Skeletal muscle tissue (tissue), 4 donors: ENCODE results near the gene RPTOR. TPM values are rescaled to one million over a fixed set of nuclear protein-coding genes. Genes with fewer than 3 reads are reported as not detected.

Source experiments
- H3K27ac ChIP-seq: one replicate; pipeline ENCODE4 v1.7.0; 2013; ENCODE audit warnings: mild to moderate bottlenecking, low read depth, low read length, inconsistent platforms
- H3K27me3 ChIP-seq, 3 donors: one replicate each; pipeline ENCODE4 v1.7.0; 2013; ENCODE audit warnings: low read length in 3 of 3; ENCODE audit not compliant: control insufficient read depth in 3 of 3, insufficient read depth in 3 of 3
- H3K36me3 ChIP-seq, 3 donors: one replicate each; pipeline ENCODE4 v1.7.0; 2013; ENCODE audit warnings: low read length in 3 of 3; ENCODE audit not compliant: control insufficient read depth in 3 of 3, insufficient read depth in 3 of 3
- H3K4me1 ChIP-seq, 3 donors: one replicate each; pipeline ENCODE4 v1.7.0; 2013; ENCODE audit warnings: low read length in 3 of 3, mild to moderate bottlenecking in 3 of 3; ENCODE audit not compliant: control insufficient read depth in 3 of 3, insufficient read depth in 3 of 3
- H3K4me3 ChIP-seq, 3 donors: one replicate each; pipeline ENCODE4 v1.7.0; 2013; ENCODE audit warnings: low read length in 3 of 3
- H3K9ac ChIP-seq, 3 donors: one replicate each; pipeline ENCODE4 v1.7.0; 2013; ENCODE audit warnings: low read length in 3 of 3, mild to moderate bottlenecking in 3 of 3, moderate library complexity in 2 of 3, low read depth in 1 of 3
- H3K9me3 ChIP-seq, 3 donors: one replicate each; pipeline ENCODE4 v1.7.0; 2013; ENCODE audit warnings: low read length in 3 of 3; ENCODE audit not compliant: control insufficient read depth in 3 of 3
- total RNA-seq: library from RNA; depleted of rRNA; stranded (reverse); fragments of >200 nt; gene quantifications from one replicate; pipeline ENCODE4 v1.2.3, GENCODE V29; 2014
- donor health status: Osteomylitis.

RPTOR gene
- total RNA-seq, 1 donor from 2014 or later = 24.5 TPM

GRCh38 chr17:80893604-80894438 lies 349.2 kb downstream of the RPTOR start:
- Histone ChIP-seq H3K36me3 (peaks cover 19 to 20% (median 20%) of the 10 kb centered on the region in 3 donors), H3K4me1 (peaks cover 21 to 28% (median 27%) of the 10 kb centered on the region in 3 donors), H3K27me3 (no peaks in the 10 kb centered on the region), H3K9ac (no peak overlapping the region), H3K9me3 (no peaks in the 10 kb centered on the region), H3K27ac (no peak overlapping the region), H3K4me3 (no peak overlapping the region)

DNA sequence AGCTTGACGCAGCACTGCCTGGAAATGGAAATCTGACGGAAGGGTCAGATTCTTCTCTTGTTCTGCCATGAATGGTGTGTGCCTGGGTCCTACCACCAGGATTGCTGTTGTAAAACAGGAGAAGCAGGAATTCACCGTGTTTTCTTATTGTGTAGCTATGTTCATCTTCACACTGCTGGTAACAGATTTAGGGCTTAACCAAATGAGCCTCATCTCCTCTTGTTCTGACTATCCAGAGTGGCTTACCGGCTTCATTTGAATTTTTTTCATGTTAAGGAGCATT lies 349.7 kb downstream of the RPTOR start:
- peaks cover 19 to 22% (median 20%) of the 10 kb centered on the region in 3 donors for H3K36me3 ChIP-seq
- peaks cover 21 to 28% (median 27%) of the 10 kb centered on the region in 3 donors for H3K4me1 ChIP-seq

GRCh38 chr17:80894726-80895125 lies 350.1 kb downstream of the RPTOR start:
- H3K9ac ChIP-seq = no peak overlapping the region
- H3K4me3 ChIP-seq = no peak overlapping the region
- no peaks in the 10 kb centered on the region for H3K27me3 ChIP-seq
- H3K27ac ChIP-seq = no peak overlapping the region
- H3K4me1 ChIP-seq = peaks cover 21 to 28% (median 27%) of the 10 kb centered on the region in 3 donors
- H3K36me3 ChIP-seq = peaks cover 19 to 22% (median 20%) of the 10 kb centered on the region in 3 donors
- no peaks in the 10 kb centered on the region for H3K9me3 ChIP-seq

More for the DNA sequence above, 349.7 kb downstream of the RPTOR start:
- no peak overlapping the region for H3K4me3 ChIP-seq
- H3K27me3 ChIP-seq = no peaks in the 10 kb centered on the region
- H3K9ac ChIP-seq = no peak overlapping the region
- H3K9me3 ChIP-seq = no peaks in the 10 kb centered on the region
- H3K27ac ChIP-seq = no peak overlapping the region

GRCh38 chr17:80895366-80895765 lies 350.7 kb downstream of the RPTOR start:
- Histone ChIP-seq H3K27me3 (no peaks in the 10 kb centered on the region), H3K4me1 (peaks cover 21 to 28% (median 27%) of the 10 kb centered on the region in 3 donors), H3K27ac (no peak overlapping the region), H3K36me3 (peaks cover 19 to 24% (median 22%) of the 10 kb centered on the region in 3 donors), H3K9me3 (no peaks in the 10 kb centered on the region), H3K9ac (no peak overlapping the region), H3K4me3 (no peak overlapping the region)

DNA sequence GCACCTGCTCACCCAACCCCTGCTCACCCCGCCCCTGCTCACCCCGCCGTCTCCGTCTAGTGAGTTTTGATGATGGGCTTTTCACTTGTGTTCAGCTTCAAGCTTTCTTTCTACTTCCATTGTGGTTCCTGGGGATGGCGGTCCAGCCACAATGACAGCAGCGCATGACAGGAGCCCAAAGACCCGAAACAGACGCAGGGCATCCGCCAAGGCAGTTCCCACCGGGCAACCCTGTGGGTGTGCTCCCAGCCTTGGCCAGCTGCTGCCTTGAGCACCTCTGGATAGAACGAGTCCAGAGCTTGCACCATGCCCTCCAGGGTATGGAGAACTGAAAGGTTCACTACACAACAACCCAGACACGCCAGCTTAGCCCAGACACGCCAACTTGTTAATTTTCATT lies 354.1 kb downstream of the RPTOR start:
- peaks cover 0 to 6% (median 0%) of the 10 kb centered on the region in 3 donors for H3K4me1 ChIP-seq
- no peak overlapping the region for H3K27ac ChIP-seq
- peaks cover 15 to 24% (median 21%) of the 10 kb centered on the region in 3 donors for H3K36me3 ChIP-seq
- no peaks in the 10 kb centered on the region for H3K9me3 ChIP-seq
- H3K27me3 ChIP-seq = no peaks in the 10 kb centered on the region
- no peak overlapping the region for H3K4me3 ChIP-seq
- no peak overlapping the region for H3K9ac ChIP-seq

DNA sequence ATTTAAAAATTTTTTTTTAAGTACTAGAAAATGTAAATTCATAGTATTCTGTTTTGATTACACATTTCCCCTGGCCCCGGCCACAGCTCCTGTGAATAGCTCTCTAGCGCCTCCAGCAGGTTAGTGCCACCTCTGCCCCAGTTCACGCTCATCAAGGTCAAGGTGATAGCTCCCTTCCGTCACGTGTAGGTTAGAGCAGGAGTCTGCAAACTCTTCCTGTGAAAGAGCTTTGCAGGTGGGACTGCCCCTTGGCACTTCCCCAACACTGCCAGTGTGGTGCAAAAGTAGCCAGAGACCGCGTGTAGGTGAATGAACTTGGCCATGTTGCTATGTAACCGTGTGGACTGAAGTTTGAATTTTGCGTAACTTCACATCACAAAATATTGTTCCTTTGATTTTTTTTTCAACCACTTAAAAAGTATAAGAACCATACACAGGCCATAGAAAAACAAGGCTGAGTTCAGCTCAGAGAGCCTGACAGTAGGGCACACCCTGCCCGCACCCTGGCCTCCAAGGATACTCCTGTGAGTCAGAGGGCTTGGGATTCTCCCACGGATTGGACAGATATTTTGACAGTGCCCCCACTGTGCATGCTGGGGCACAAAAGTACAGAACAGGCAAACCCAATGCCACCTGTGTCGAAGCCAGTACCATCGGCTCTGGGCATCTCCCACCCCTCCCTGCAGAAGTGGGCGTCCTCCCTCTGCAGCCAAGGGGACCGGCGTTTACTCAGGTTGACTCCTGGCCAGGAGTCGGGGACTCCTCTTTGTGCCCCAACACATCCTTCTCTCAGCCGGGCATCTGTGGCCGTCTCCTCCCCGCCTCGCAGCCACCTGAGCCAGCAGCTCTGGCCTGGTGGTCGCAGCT lies 355.0 kb downstream of the RPTOR start:
- Histone ChIP-seq H3K36me3 (peaks cover 9 to 17% (median 16%) of the 10 kb centered on the region in 3 donors), H3K4me1 (peaks cover 0 to 6% (median 0%) of the 10 kb centered on the region in 3 donors), H3K27ac (no peak overlapping the region), H3K9me3 (no peaks in the 10 kb centered on the region), H3K4me3 (no peak overlapping the region), H3K9ac (no peak overlapping the region), H3K27me3 (no peaks in the 10 kb centered on the region)

GRCh38 chr17:80901319-80901718 lies 356.7 kb downstream of the RPTOR start:
- Histone ChIP-seq H3K27me3 (no peaks in the 10 kb centered on the region), H3K4me3 (no peak overlapping the region), H3K9ac (no peak overlapping the region), H3K4me1 (peaks cover 0 to 6% (median 0%) of the 10 kb centered on the region in 3 donors), H3K36me3 (peaks cover 6 to 13% (median 11%) of the 10 kb centered on the region in 3 donors), H3K9me3 (no peaks in the 10 kb centered on the region), H3K27ac (no peak overlapping the region)

DNA sequence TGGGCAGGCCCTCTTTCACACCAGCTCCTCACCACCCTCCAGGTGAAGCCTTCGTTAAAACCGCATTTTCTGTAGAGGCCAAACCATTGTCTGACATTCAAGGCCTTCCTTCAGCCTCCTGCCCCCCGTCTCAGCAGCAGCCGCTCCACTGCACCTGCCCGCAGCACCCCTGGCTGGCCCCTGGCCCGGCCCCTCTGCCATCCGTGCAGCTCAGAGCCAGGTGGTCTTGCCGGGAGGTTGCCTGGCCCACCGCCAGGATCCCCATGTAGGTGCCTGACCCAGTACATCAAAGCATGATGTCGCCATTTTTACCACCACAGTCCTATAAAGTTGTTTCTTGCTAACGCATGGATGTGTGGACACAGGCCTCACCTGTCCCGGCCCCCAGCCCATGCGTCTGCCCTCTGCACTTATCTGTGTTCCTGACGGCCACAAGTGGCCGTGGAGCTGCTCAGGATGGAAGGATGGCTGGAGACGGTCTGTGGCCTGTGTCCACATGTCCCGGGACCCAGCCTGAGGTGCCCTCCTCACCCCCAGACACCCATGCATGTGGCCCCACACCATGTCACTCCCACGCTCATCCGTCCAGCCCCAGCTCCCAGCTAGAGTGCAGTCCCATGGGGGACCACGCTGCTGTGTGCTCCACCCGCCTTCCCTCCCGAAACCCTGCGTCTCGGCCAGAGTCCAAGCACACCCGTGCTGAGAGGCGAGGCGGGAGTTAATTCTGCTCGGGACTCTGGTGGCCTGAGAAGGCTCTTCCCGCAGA lies 357.7 kb downstream of the RPTOR start:
- Histone ChIP-seq H3K9me3 (no peaks in the 10 kb centered on the region), H3K9ac (no peak overlapping the region), H3K4me1 (peaks cover 0 to 6% (median 0%) of the 10 kb centered on the region in 3 donors), H3K36me3 (peaks cover 13 to 18% (median 15%) of the 10 kb centered on the region in 3 donors), H3K4me3 (no peak overlapping the region), H3K27me3 (no peaks in the 10 kb centered on the region), H3K27ac (no peak overlapping the region)

DNA sequence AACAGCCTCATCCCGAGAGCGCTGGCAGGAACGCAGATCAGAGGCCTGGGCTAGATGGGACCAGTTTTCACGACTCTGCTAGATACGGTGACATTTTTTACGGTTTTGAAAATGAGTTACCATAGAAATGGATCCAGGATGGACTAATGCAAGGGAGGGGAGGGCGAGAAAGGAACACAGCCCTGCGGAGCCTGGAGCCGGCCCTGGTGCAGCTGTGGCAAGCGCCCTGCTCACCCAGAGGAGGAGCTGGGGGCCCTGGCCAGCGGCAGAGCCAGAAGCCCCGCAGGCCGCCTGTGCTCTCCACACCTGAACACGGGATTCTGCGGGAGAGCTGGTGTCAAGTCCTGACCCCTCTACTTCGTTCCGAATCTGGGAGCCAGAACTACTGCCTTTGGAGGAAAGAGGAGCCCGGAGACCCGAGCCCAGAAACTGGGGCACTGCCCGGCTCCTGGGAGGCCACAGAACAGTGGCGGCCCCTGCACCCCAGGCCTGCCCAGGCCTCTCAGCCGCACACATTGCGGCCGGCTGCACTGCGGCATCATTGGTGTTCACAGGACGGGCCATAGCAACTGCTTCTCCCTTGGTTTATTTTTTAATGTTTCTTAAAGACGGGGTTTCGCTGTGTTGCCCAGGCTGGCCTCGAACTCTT lies 358.4 kb downstream of the RPTOR start:
- Histone ChIP-seq H3K4me1 (peaks cover 0 to 6% (median 0%) of the 10 kb centered on the region in 3 donors), H3K9me3 (no peaks in the 10 kb centered on the region), H3K9ac (peak overlapping the region in 1 of 3 donors; percentile 8), H3K4me3 (no peak overlapping the region), H3K27ac (no peak overlapping the region), H3K27me3 (no peaks in the 10 kb centered on the region), H3K36me3 (peaks cover 18 to 24% (median 18%) of the 10 kb centered on the region in 3 donors)
